Panc1 (cell line): ENCODE data around the gene GPX3. TPM values are rescaled to one million over a fixed set of nuclear protein-coding genes. Genes with fewer than 3 reads are reported as not detected.

ENCODE experiments used
- ATAC-seq: fragments of 200-7000 bp; cut with Tn5 transposase; 2 replicates; pipeline ENCODE4 v1.9.1; 2020; ENCODE audit warnings: mild to moderate bottlenecking, moderate library complexity
- BruUV-seq: library from RNA; stranded (reverse); fragments of 400-500 nt; replicated peaks from 2 replicates; lab custom pipeline; 2021; lab: Mats Ljungman, UMichigan
- CTCF ChIA-PET: fragments of 300-600 bp; sonication (Branson Sonifier 250); formaldehyde crosslinking; loops from one replicate; lab custom pipeline; 2022; ENCODE audit warnings: antibody characterized with exemption; lab: Charles Lee
- POLR2A ChIA-PET: fragments of 300-600 bp; sonication (Branson Sonifier 250); formaldehyde crosslinking; loops from one replicate; lab custom pipeline; 2022; ENCODE audit warnings: antibody characterized with exemption; lab: Charles Lee
- DNase-seq: peaks from one replicate; pipeline ENCODE4 v3.0.0-alpha.2; 2010; ENCODE audit warnings: low read depth, low spot score
- H3K27ac ChIP-seq: 2 replicates; pipeline ENCODE4 v1.5.1; 2011; ENCODE audit warnings: mild to moderate bottlenecking, low read length, inconsistent platforms
- H3K27me3 ChIP-seq: fragments of 200-500 bp; sonication (Bioruptor generic); 2 replicates; pipeline ENCODE4 v1.6.0; 2014; ENCODE audit warnings: low read length, inconsistent platforms; ENCODE audit not compliant: control insufficient read depth, insufficient read depth
- H3K36me3 ChIP-seq: fragments of 200-500 bp; sonication (Bioruptor generic); 2 replicates; pipeline ENCODE4 v1.5.1; 2014; ENCODE audit warnings: inconsistent platforms, mild to moderate bottlenecking, low read length, moderate library complexity; ENCODE audit not compliant: control insufficient read depth, insufficient read depth
- H3K4me1 ChIP-seq: 2 replicates; pipeline ENCODE4 v1.5.1; 2011; ENCODE audit warnings: inconsistent platforms, mild to moderate bottlenecking, low read length, moderate library complexity; ENCODE audit not compliant: control insufficient read depth, insufficient read depth
- H3K4me3 ChIP-seq, 2 experiments: 2 replicates each; pipeline ENCODE4 v1.5.1; 2011 to 2012; ENCODE audit warnings: low read depth in 2 of 2, low read length in 2 of 2, mild to moderate bottlenecking in 2 of 2, inconsistent platforms in 1 of 2, moderate library complexity in 1 of 2
- H3K9me3 ChIP-seq: fragments of 200-500 bp; sonication (Bioruptor generic); 2 replicates; pipeline ENCODE4 v1.5.1; 2014; ENCODE audit warnings: low read depth, mild to moderate bottlenecking, inconsistent platforms, low read length, moderate library complexity; ENCODE audit not compliant: control insufficient read depth, insufficient read depth
- POLR2AphosphoS5 ChIP-seq: IDR thresholded peaks from 2 replicates; pipeline ENCODE4 v1.6.1; 2012; ENCODE audit warnings: mild to moderate bottlenecking, low read depth, low read length, moderate library complexity
- SIN3A ChIP-seq: IDR thresholded peaks from 2 replicates; pipeline ENCODE4 v1.6.1; 2012; ENCODE audit warnings: low read depth, mild to moderate bottlenecking, low read length, moderate library complexity, borderline replicate concordance; ENCODE audit not compliant: insufficient read depth
- TCF7L2 ChIP-seq: IDR thresholded peaks from 2 replicates; pipeline ENCODE4 v1.6.1; 2011; ENCODE audit warnings: mild to moderate bottlenecking, low read depth, low read length, inconsistent platforms
- in situ Hi-C: cut with HindIII; loops from 2 replicates; pipeline ENCODE4 v1.10.0; 2016; ENCODE audit warnings: low sequenced_read_pairs, low pct_unique_long_range_greater_than_20kb
- intact Hi-C: fragments of 100-400 bp; cut with micrococcal nuclease; formaldehyde crosslinking; loops from one replicate; pipeline ENCODE4 v1.10.0; 2022; ENCODE audit not compliant: unreplicated experiment
- total RNA-seq: library from RNA; stranded (reverse); gene quantifications from one replicate; pipeline ENCODE4 v1.2.1, GENCODE V29; 2021; ENCODE audit not compliant: unreplicated experiment
- TF ChIP-seq, protein P1 (sequence below): fragments of 450-650 bp; IDR thresholded peaks from 2 replicates; pipeline ENCODE4 v1.5.1; 2017; ENCODE audit warnings: mild to moderate bottlenecking
- TF ChIP-seq, protein P2 (sequence below), 2 experiments: IDR thresholded peaks; 2 replicates each; pipeline ENCODE4 v1.6.1; 2011 to 2012; ENCODE audit warnings: low read depth in 2 of 2, control low read depth in 1 of 2, low read length in 1 of 2, mild to moderate bottlenecking in 1 of 2, moderate library complexity in 1 of 2; ENCODE audit not compliant: insufficient read depth in 1 of 2

The GPX3 gene
- total RNA-seq, 1 experiment from 2014 or later = 8.5 TPM

DNA sequence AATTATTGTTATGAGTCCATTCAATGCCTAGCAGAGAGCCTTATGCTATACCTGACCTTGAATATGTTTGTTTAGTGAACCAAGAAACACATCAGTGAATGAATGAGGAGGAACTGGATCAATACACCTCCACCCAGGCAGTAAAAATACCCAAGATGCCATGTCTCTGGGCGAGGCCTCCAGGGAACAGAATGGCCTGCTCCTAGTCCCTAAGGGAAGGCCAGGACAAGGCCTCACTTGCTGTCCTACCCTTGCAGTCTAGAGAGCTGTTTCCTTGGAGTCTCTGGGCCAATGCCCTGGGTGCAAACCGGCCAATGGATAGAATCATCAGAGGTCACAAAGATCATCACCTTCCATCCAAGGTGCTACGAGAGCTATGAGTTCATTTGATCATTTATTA is 34.3 kb downstream of the GPX3 start:
- no peaks in the 10 kb centered on the region for H3K4me1 ChIP-seq
- intact Hi-C loops = loop anchor here (5.0 kb wide), 1 partner anchor 113 kb away; no protein-coding TSS in a partner anchor
- in situ Hi-C loops = no loop called here
- ATAC-seq (no peak), DNase-seq (no peak)
- no peaks in the 10 kb centered on the region for H3K27me3 ChIP-seq
- POLR2A ChIA-PET = no interaction called here
- CTCF ChIA-PET = interaction anchor here (0.6 kb wide), 1 partner anchor 263 kb away, joined by 3 read pairs; no protein-coding TSS in a partner anchor
- no TSS peak for BruUV-seq
- TF ChIP-seq, protein P1, sequence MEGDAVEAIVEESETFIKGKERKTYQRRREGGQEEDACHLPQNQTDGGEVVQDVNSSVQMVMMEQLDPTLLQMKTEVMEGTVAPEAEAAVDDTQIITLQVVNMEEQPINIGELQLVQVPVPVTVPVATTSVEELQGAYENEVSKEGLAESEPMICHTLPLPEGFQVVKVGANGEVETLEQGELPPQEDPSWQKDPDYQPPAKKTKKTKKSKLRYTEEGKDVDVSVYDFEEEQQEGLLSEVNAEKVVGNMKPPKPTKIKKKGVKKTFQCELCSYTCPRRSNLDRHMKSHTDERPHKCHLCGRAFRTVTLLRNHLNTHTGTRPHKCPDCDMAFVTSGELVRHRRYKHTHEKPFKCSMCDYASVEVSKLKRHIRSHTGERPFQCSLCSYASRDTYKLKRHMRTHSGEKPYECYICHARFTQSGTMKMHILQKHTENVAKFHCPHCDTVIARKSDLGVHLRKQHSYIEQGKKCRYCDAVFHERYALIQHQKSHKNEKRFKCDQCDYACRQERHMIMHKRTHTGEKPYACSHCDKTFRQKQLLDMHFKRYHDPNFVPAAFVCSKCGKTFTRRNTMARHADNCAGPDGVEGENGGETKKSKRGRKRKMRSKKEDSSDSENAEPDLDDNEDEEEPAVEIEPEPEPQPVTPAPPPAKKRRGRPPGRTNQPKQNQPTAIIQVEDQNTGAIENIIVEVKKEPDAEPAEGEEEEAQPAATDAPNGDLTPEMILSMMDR = no peak
- TF ChIP-seq TCF7L2 = no peak
- TF ChIP-seq, protein P2, sequence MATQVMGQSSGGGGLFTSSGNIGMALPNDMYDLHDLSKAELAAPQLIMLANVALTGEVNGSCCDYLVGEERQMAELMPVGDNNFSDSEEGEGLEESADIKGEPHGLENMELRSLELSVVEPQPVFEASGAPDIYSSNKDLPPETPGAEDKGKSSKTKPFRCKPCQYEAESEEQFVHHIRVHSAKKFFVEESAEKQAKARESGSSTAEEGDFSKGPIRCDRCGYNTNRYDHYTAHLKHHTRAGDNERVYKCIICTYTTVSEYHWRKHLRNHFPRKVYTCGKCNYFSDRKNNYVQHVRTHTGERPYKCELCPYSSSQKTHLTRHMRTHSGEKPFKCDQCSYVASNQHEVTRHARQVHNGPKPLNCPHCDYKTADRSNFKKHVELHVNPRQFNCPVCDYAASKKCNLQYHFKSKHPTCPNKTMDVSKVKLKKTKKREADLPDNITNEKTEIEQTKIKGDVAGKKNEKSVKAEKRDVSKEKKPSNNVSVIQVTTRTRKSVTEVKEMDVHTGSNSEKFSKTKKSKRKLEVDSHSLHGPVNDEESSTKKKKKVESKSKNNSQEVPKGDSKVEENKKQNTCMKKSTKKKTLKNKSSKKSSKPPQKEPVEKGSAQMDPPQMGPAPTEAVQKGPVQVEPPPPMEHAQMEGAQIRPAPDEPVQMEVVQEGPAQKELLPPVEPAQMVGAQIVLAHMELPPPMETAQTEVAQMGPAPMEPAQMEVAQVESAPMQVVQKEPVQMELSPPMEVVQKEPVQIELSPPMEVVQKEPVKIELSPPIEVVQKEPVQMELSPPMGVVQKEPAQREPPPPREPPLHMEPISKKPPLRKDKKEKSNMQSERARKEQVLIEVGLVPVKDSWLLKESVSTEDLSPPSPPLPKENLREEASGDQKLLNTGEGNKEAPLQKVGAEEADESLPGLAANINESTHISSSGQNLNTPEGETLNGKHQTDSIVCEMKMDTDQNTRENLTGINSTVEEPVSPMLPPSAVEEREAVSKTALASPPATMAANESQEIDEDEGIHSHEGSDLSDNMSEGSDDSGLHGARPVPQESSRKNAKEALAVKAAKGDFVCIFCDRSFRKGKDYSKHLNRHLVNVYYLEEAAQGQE (IDR thresholded peaks at IDR 0.05; ENCODE audit: insufficient read depth in 1 of 2, low read depth in 2 of 2, low read length in 1 of 2) = no peak
- no peak for TF ChIP-seq POLR2AphosphoS5
- no peak for TF ChIP-seq SIN3A
- H3K4me3 ChIP-seq = no peak overlapping the region
- H3K9me3 ChIP-seq = no peaks in the 10 kb centered on the region
- H3K36me3 ChIP-seq = 0 out of 2 replicates have a peak, but pooled peaks cover 2% of the 10 kb centered on the region
- no peak overlapping the region for H3K27ac ChIP-seq

DNA sequence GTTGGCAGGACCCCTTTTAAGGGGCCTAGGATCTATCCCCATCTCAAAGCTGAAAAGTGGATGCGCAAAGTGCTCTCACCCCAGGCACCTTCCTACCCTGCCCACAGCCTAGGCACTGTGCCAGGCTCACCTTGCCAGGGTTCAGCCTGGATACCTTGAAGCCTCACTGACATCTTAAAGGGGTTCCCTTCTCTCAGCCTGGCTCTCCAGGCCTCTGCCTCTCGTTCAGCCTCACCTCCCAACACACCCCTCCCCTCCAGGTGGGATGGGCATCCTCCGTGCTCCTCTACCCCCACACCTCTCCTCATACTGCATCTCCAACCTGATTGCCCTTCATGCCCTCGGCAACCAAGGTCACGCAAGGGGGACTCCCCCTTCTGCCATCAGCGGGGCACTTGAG is 34.9 kb downstream of the GPX3 start:
- Histone ChIP-seq H3K27me3 (no peaks in the 10 kb centered on the region), H3K36me3 (0 out of 2 replicates have a peak, but pooled peaks cover 2% of the 10 kb centered on the region), H3K27ac (no peak overlapping the region), H3K4me1 (no peaks in the 10 kb centered on the region), H3K9me3 (no peaks in the 10 kb centered on the region), H3K4me3 (no peak overlapping the region)
- ATAC-seq (no peak), DNase-seq (no peak)
- TF ChIP-seq SIN3A (no peak), TCF7L2 (no peak)
- POLR2A ChIA-PET = no interaction called here
- BruUV-seq = no TSS peak
- in situ Hi-C loops = no loop called here
- CTCF ChIA-PET = interaction anchor here (0.6 kb wide), 1 partner anchor 263 kb away, joined by 3 read pairs; no protein-coding TSS in a partner anchor
- intact Hi-C loops = no loop called here
